Loucy (cell line): ENCODE measurements around the gene PRKCQ.
"Not testable (repeated sequence)": the region's sequence is repeated elsewhere in the genome, so short reads cannot be mapped to it uniquely, and the experiment has no call there.

Experiments
- H2AFZ ChIP-seq: fragments of 200-600 bp; sonication (generic); 2 replicates; pipeline ENCODE4 v1.6.0; 2016; ENCODE audit warnings: antibody characterized with exemption, mild to moderate bottlenecking, low read length, moderate library complexity
- H3F3A ChIP-seq: fragments of 200-600 bp; 2 replicates; pipeline ENCODE4 v1.6.0; 2016; ENCODE audit warnings: antibody characterized with exemption, low read depth, mild to moderate bottlenecking
- H3K27me3 ChIP-seq: fragments of 200-600 bp; sonication (generic); 2 replicates; pipeline ENCODE4 v1.6.1; 2014; ENCODE audit warnings: low read length, mild to moderate bottlenecking; ENCODE audit not compliant: insufficient read depth, poor library complexity, severe bottlenecking
- H3K36me3 ChIP-seq: fragments of 200-600 bp; sonication (generic); 2 replicates; pipeline ENCODE4 v1.6.1; 2016; ENCODE audit warnings: low read length; ENCODE audit not compliant: insufficient read depth
- H3K4me1 ChIP-seq: fragments of 200-600 bp; sonication (generic); 2 replicates; pipeline ENCODE4 v1.5.1; 2014; ENCODE audit warnings: low read length, mild to moderate bottlenecking; ENCODE audit not compliant: insufficient read depth, poor library complexity, severe bottlenecking
- H3K4me2 ChIP-seq: fragments of 200-600 bp; sonication (generic); 2 replicates; pipeline ENCODE4 v1.6.0; 2014; ENCODE audit warnings: antibody characterized with exemption, low read length, low read depth, mild to moderate bottlenecking; ENCODE audit not compliant: poor library complexity, severe bottlenecking
- H3K4me3 ChIP-seq: fragments of 200-600 bp; sonication (generic); 2 replicates; pipeline ENCODE4 v1.5.1; 2014; ENCODE audit warnings: low read length, mild to moderate bottlenecking, mixed read lengths; ENCODE audit not compliant: poor library complexity, severe bottlenecking
- H3K79me2 ChIP-seq: fragments of 200-600 bp; sonication (generic); 2 replicates; pipeline ENCODE4 v1.6.1; 2014; ENCODE audit warnings: low read length; ENCODE audit not compliant: insufficient read depth
- H3K9ac ChIP-seq: fragments of 200-600 bp; sonication (generic); 2 replicates; pipeline ENCODE4 v1.6.0; 2014; ENCODE audit warnings: mild to moderate bottlenecking, low read depth, low read length, moderate library complexity; ENCODE audit not compliant: poor library complexity, severe bottlenecking
- H3K9me2 ChIP-seq: fragments of 200-600 bp; sonication (generic); replicated peaks from 2 replicates; pipeline ENCODE4 v1.6.1; 2016; ENCODE audit warnings: low read depth, low read length, mixed read lengths
- H3K9me3 ChIP-seq: fragments of 200-600 bp; sonication (generic); 2 replicates; pipeline ENCODE4 v1.6.1; 2014; ENCODE audit warnings: mild to moderate bottlenecking, antibody characterized with exemption, low read length, low read depth; ENCODE audit not compliant: insufficient read depth
- H4K20me1 ChIP-seq: fragments of 200-600 bp; sonication (generic); 2 replicates; pipeline ENCODE4 v1.6.0; 2014; ENCODE audit warnings: antibody characterized with exemption, low read length, mild to moderate bottlenecking; ENCODE audit not compliant: insufficient read depth, poor library complexity, severe bottlenecking
- CTCF ChIP-seq: fragments of 200-600 bp; sonication (generic); conservative IDR thresholded peaks from 2 replicates; pipeline ENCODE4 v1.5.1; 2014; ENCODE audit warnings: mild to moderate bottlenecking, antibody characterized with exemption, low read length
- EZH2phosphoT487 ChIP-seq: fragments of 200-600 bp; IDR thresholded peaks from 2 replicates; pipeline ENCODE4 v1.6.1; 2018; ENCODE audit warnings: antibody characterized with exemption, mild to moderate bottlenecking, moderate library complexity, borderline replicate concordance

PRKCQ gene

GRCh38 chr10:6383096-6383812 is 196.8 kb downstream of the PRKCQ start:
- no peak for TF ChIP-seq CTCF
- TF ChIP-seq EZH2phosphoT487: no peak
- H3K9ac ChIP-seq: no peak overlapping the region
- peaks cover 22% of the 10 kb centered on the region; the same call in 1 of the 2 replicates for H3K9me3 ChIP-seq
- no peak overlapping the region for H2AFZ ChIP-seq
- H3K4me3 ChIP-seq: no peak overlapping the region
- H3K9me2 ChIP-seq: no peaks in the 10 kb centered on the region
- H3K27me3 ChIP-seq: no peaks in the 10 kb centered on the region
- peaks cover 11% of the 10 kb centered on the region for H3K4me1 ChIP-seq
- no peaks in the 10 kb centered on the region for H3K79me2 ChIP-seq
- no peaks in the 10 kb centered on the region for H3K36me3 ChIP-seq
- no peaks in the 10 kb centered on the region for H3F3A ChIP-seq
- H3K4me2 ChIP-seq: no peak overlapping the region
- H4K20me1 ChIP-seq: no peaks in the 10 kb centered on the region

- Histone ChIP-seq H3K79me2 (no peaks in the 10 kb centered on the region), H3K9me2 (no peaks in the 10 kb centered on the region), H3K9me3 (peaks cover 22% of the 10 kb centered on the region; the same call in 1 of the 2 replicates), H3K9ac (no peak overlapping the region), H3K27me3 (no peaks in the 10 kb centered on the region), H2AFZ (no peak overlapping the region), H3K4me2 (peak overlapping the region; percentile 24), H3K36me3 (no peaks in the 10 kb centered on the region), H3K4me3 (no peak overlapping the region), H3K4me1 (peaks cover 11% of the 10 kb centered on the region), H4K20me1 (no peaks in the 10 kb centered on the region), H3F3A (no peaks in the 10 kb centered on the region)
- TF ChIP-seq CTCF: no peak
- no peak for TF ChIP-seq EZH2phosphoT487
Observed at GRCh38 chr10:6382081-6382480, 198.0 kb downstream of the PRKCQ start.

- not testable (repeated sequence) for H2AFZ ChIP-seq, H4K20me1 ChIP-seq, H3F3A ChIP-seq, H3K9ac ChIP-seq, H3K36me3 ChIP-seq, H3K4me3 ChIP-seq, H3K79me2 ChIP-seq, H3K4me2 ChIP-seq, H3K9me2 ChIP-seq, H3K27me3 ChIP-seq
- Histone ChIP-seq H3K9me3 (peaks cover 22% of the 10 kb centered on the region; the same call in 1 of the 2 replicates), H3K4me1 (peaks cover 11% of the 10 kb centered on the region)
Observed at GRCh38 chr10:6380478-6380877, 199.6 kb downstream of the PRKCQ start.
